IPS-18a (cell line): ENCODE results near the gene PDE9A.

ENCODE experiments used
- H3K27ac ChIP-seq: one replicate; pipeline ENCODE4 v1.5.1; 2013; ENCODE audit warnings: low read length
- H3K27me3 ChIP-seq: one replicate; pipeline ENCODE4 v1.6.1; 2013; ENCODE audit warnings: mild to moderate bottlenecking, low read length; ENCODE audit not compliant: control insufficient read depth, insufficient read depth
- H3K36me3 ChIP-seq: one replicate; pipeline ENCODE4 v1.6.1; 2013; ENCODE audit warnings: low read depth, low read length; ENCODE audit not compliant: control insufficient read depth
- H3K4me1 ChIP-seq: one replicate; pipeline ENCODE4 v1.6.1; 2013; ENCODE audit warnings: low read depth, low read length; ENCODE audit not compliant: control insufficient read depth
- H3K4me3 ChIP-seq: one replicate; pipeline ENCODE4 v1.5.1; 2013; ENCODE audit warnings: low read length
- H3K9ac ChIP-seq: one replicate; pipeline ENCODE4 v1.6.1; 2013; ENCODE audit warnings: mild to moderate bottlenecking, low read length, moderate library complexity
- H3K9me3 ChIP-seq: one replicate; pipeline ENCODE4 v1.6.1; 2013; ENCODE audit warnings: low read depth, low read length; ENCODE audit not compliant: control insufficient read depth

PDE9A gene

DNA sequence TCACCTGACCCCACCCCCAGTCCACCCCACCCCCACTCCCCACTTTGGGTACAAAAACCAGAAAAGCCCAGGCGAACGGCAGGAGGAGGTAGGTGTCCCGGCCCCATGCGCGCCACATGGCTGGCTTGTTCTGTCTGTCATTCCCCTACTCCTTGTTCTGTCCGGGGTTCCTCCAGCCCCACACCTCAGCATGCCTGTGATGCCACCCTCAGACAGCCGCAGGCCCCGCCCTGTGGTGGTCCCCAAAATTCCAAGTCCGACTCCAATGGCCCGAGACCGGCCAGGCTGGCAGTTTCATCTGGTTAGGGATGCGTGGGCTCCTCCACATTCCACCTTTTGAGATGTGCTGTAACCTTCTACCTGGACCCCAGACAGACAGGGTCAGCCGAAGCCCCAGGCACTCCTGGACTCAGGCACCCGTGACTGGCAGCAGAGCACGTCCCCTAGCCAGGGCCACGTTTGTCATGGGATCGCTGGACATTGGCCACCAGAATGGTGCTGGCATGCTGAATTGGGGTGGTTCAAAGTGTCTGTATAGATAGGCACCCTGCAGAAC is 131.6 kb downstream of the PDE9A start:
- Histone ChIP-seq H3K27me3 (peaks cover 39% of the 10 kb centered on the region), H3K9me3 (no peaks in the 10 kb centered on the region), H3K4me3 (no peak overlapping the region), H3K36me3 (no peaks in the 10 kb centered on the region), H3K27ac (no peak overlapping the region), H3K9ac (no peak overlapping the region), H3K4me1 (peaks cover 22% of the 10 kb centered on the region)

DNA sequence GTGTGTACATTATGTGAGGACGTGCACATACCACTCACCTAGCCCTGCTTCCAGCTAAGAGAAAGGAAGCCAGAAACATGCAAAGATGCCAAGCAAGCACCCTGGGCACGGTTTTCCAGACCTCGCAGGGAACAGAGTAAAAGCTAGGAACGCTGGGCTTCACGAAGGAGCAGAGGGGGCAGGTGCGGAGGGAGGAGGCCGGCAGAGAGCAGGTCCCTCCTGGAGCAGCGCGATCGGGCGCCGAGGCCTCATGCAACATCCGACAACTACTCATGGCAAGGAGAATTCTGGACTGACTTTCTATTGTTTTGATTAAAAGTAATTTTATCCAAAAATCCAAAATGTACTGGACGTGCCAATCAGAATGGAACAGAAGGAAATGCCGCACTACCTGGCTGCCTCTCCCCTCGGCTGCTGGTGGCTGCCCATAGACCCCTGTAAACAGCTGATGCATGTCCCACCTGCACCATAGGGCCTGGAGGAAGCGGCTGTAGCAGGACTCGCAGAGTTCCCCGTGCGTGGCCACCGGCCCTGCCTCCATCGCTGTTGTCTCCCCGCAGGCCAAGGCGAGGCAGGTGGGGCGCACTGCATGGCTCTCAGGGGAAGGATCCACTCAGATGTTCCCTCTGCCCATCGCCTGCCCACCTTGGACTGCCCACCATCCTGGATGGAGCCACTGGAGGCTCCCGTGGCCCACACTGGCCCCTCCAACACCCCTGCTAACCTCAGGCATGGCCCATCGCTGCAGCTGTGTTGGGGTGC is 132.4 kb downstream of the PDE9A start:
- Histone ChIP-seq H3K9me3 (no peaks in the 10 kb centered on the region), H3K4me3 (no peak overlapping the region), H3K4me1 (peaks cover 17% of the 10 kb centered on the region), H3K36me3 (no peaks in the 10 kb centered on the region), H3K9ac (no peak overlapping the region), H3K27me3 (peaks cover 30% of the 10 kb centered on the region), H3K27ac (no peak overlapping the region)

DNA sequence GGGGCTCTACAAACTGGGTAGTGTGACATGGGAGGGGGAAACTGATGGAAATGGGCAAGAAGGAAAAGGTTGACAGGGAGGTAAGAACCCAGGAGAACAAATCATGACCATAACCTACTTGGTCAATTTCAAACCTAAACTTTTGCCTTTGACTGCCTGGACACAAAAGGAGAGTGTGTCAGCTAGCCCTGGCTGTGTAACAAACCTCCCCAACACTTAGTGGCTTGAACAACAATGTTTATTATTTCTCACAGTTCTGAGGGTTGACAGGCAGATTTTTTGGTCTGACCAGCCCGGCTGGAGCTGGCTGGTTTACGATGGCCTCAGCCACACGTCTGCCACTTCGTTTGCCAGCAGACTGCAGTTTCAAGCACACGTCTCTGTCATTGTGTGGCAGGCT is 133.5 kb downstream of the PDE9A start:
- Histone ChIP-seq H3K9ac (no peak overlapping the region), H3K27ac (no peak overlapping the region), H3K4me1 (peaks cover 13% of the 10 kb centered on the region), H3K36me3 (no peaks in the 10 kb centered on the region), H3K27me3 (peaks cover 21% of the 10 kb centered on the region), H3K9me3 (no peaks in the 10 kb centered on the region), H3K4me3 (no peak overlapping the region)

DNA sequence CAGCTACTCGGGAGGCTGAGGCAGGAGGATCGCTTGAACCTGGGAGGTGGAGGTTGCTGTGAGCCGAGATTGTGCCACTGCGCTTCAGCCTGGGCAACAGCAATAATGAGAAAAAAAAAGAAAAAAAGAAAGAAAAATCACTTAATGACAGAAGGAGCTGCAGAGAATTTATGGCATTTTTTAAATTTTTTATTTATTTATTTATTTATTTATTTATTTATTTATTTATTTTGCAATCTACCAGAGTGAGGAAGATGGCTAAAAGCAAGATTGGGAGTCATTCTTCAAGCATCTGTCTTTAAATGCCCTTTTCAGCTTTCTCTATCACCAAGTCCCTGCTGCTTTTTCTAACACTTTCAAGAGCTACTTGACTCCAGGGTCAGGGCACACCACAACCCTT is 134.2 kb downstream of the PDE9A start:
- peaks cover 13% of the 10 kb centered on the region for H3K27me3 ChIP-seq
- no peak overlapping the region for H3K9ac ChIP-seq
- no peaks in the 10 kb centered on the region for H3K36me3 ChIP-seq
- H3K9me3 ChIP-seq = no peaks in the 10 kb centered on the region
- H3K27ac ChIP-seq = no peak overlapping the region
- H3K4me3 ChIP-seq = no peak overlapping the region
- peaks cover 10% of the 10 kb centered on the region for H3K4me1 ChIP-seq

DNA sequence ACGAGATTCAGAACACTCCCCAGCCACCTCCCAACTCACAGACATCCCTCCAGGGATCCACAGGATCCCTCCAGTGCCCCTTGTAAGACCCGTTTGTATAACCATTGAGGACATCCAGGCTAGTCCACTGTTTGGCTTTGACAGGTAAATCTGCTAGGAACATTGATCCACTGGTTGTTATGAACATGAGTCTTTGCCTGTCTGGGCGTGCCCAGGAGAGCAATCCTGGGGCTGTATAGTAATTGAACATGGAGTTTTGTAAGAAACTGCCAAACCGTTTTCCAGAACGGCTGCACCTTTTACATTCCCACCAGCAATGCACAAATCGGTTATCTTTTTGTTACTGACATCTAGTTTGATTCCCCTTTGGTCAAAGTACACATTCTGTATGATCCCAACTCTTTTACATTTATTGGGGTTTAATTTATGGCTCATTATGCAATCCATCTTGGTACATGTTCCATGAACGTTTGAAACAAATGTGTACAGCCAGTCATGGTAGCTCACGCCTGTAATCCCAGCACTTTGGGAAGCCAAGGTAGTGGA is 137.2 kb downstream of the PDE9A start:
- H3K4me3 ChIP-seq = no peak overlapping the region
- H3K27me3 ChIP-seq = no peaks in the 10 kb centered on the region
- no peak overlapping the region for H3K27ac ChIP-seq
- no peaks in the 10 kb centered on the region for H3K9me3 ChIP-seq
- H3K9ac ChIP-seq = no peak overlapping the region
- H3K36me3 ChIP-seq = no peaks in the 10 kb centered on the region
- H3K4me1 ChIP-seq = no peaks in the 10 kb centered on the region

DNA sequence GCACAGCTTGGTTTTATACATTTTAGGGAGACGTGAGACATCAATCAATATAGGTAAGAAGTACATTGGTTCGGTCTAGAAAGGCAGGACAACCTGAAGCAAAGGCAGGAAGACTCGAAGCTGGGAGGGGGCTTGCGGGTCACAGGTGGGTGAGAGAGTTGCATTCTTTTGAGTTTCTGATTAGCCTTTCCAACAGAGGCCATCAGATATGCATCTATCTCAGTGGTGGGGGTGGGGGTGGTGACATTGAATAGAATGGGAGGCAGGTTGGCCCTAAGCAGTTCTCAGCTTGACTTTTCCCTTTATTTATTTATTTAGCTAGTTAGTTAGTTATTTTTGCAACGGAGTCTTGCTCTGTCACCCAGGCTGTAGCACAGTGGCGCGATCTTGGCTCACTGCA is 140.4 kb downstream of the PDE9A start:
- no peaks in the 10 kb centered on the region for H3K9me3 ChIP-seq
- H3K27me3 ChIP-seq = no peaks in the 10 kb centered on the region
- H3K36me3 ChIP-seq = no peaks in the 10 kb centered on the region
- H3K9ac ChIP-seq = no peak overlapping the region
- H3K4me1 ChIP-seq = peaks cover 8% of the 10 kb centered on the region
- no peak overlapping the region for H3K27ac ChIP-seq
- H3K4me3 ChIP-seq = no peak overlapping the region

DNA sequence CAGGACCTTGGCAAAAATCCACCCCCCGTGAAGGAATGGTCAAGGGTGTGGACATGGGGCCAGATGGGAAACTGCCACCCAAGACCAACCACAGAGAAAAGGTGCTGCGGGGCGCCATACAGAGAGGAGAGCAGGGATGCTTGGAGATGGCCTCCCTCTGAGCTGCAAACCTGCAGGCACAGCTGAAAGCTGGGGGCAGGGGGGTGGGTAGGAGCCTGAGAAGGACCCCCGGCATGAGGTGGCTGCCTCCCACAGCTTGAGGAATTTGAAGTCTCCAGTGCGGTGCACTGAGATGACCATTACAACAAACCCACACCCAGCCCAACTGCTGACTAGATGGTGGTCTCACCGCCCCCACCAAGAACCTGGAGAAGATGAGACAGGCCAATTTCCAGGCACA is 141.1 kb downstream of the PDE9A start:
- Histone ChIP-seq H3K36me3 (no peaks in the 10 kb centered on the region), H3K27me3 (no peaks in the 10 kb centered on the region), H3K9me3 (no peaks in the 10 kb centered on the region), H3K4me1 (peaks cover 8% of the 10 kb centered on the region), H3K4me3 (no peak overlapping the region), H3K27ac (no peak overlapping the region), H3K9ac (no peak overlapping the region)

DNA sequence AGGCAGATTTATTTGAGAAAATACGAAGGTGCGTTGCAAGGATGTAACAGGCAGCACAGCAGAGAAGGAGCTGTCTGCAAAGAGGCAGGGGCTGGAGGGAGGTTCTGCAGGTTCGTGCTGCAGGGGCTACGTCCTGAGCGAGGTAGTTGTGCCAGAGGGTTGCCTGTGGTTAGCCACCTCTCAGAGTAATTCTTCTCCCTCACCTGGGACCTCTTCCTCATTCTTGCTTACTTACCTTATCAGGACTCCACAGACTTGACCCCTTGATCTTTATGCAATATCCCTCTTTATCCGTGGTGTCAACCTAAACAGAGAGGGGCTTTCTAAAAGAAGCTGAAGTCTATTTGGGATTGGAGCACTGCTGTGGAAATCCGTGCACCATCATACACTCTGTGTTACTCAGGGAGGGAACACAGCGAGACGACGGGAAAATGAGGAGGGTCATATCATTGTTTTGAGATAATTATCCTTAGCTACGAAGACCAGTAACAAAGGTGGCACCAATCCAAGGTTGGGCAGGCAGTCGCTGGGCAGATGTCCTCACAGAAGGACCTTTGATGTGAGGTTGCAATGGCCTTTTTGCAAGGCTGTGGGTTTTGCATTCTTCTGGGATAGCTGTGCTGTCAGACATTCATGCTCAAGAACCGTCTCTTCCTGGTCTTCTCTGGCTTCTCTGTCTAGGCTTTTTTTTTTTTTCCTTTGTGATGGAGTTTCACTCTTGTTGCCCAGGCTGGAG is 143.1 kb downstream of the PDE9A start:
- H3K27me3 ChIP-seq = no peaks in the 10 kb centered on the region
- no peak overlapping the region for H3K9ac ChIP-seq
- H3K4me1 ChIP-seq = peaks cover 8% of the 10 kb centered on the region
- H3K36me3 ChIP-seq = no peaks in the 10 kb centered on the region
- no peak overlapping the region for H3K27ac ChIP-seq
- no peaks in the 10 kb centered on the region for H3K9me3 ChIP-seq
- H3K4me3 ChIP-seq = no peak overlapping the region

DNA sequence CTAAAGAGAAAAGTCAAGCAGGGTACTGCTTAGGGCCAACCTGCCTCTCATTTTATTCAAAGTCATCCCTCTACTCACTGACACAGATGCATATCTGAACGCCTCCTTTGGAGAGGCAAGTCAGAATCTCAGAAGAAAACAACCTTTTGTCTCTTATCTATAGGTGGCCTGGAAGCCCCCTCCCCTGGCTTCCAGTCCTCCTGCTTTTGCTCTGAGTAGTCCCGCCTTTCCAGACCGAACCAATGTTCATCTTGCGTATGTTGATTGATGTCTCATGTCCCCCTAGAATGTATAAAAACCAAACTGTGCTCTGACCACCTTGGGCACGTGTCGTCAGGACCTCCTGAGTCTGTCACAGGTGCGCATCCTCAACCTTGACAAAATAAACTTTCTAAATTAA is 144.1 kb downstream of the PDE9A start:
- Histone ChIP-seq H3K4me3 (no peak overlapping the region), H3K4me1 (peaks cover 8% of the 10 kb centered on the region), H3K27me3 (no peaks in the 10 kb centered on the region), H3K9me3 (no peaks in the 10 kb centered on the region), H3K9ac (no peak overlapping the region), H3K36me3 (no peaks in the 10 kb centered on the region), H3K27ac (no peak overlapping the region)

DNA sequence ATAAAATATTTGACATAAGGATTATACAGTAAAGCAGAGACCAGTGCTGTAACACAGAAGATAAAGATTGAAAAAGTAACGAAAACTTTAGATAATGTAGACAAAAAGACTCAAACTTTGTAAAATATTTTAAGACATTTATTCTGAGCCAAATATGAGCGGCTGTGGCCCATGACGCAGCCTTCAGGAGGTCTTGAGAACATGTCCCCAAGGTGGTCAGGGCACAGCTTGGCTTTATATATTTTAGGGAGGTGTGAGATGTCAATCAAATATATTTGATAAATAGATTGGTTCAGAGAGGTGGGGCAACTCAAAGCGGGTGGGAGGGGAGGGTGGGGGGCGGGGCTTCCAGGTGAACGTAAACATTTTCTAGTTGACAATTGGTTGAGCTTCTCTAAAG is 144.7 kb downstream of the PDE9A start:
- Histone ChIP-seq H3K4me3 (no peak overlapping the region), H3K9me3 (no peaks in the 10 kb centered on the region), H3K27me3 (no peaks in the 10 kb centered on the region), H3K4me1 (peaks cover 8% of the 10 kb centered on the region), H3K36me3 (no peaks in the 10 kb centered on the region), H3K9ac (no peak overlapping the region), H3K27ac (no peak overlapping the region)

DNA sequence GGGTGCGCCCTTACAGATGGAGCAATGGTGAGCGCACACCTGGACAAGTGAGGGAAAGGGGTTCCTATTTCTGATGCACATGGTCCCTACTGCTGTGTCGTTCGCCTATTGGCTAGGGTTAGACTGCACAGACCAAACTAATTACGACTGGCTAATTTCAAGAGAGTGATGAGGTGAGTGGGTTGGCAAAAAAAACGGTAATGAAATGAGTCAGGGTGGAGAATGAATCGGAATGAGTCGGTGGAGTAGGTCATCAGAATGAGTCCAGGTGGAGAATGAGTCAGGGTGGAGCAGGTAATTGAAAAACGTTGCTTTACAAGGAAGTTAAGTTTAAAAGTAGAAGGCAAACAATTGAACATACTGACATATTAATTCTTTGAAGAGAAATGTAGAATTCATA is 146.1 kb downstream of the PDE9A start:
- H3K9me3 ChIP-seq = no peaks in the 10 kb centered on the region
- H3K27me3 ChIP-seq = no peaks in the 10 kb centered on the region
- H3K4me1 ChIP-seq = peaks cover 8% of the 10 kb centered on the region
- H3K9ac ChIP-seq = no peak overlapping the region
- H3K27ac ChIP-seq = no peak overlapping the region
- no peak overlapping the region for H3K4me3 ChIP-seq
- no peaks in the 10 kb centered on the region for H3K36me3 ChIP-seq
